ENCODE results near the gene ENO4.

- TF ChIP-seq POLR2AphosphoS5 (IDR thresholded peaks at IDR 0.05) (no peak), POLR2A (IDR thresholded peaks at IDR 0.05) (no peak)
Observed at GRCh38 chr10:116879817-116880216, 30.5 kb downstream of the ENO4 start.

Data from gastroesophageal sphincter (tissue), 2 donors.